Naive B cell (primary cell): ENCODE data around the gene SLC5A4. TPM values are rescaled to one million over a fixed set of nuclear protein-coding genes. Genes with fewer than 3 reads are reported as not detected.
A peak's percentile ranks its signal among the peaks of the same experiment; 100 is the strongest.

Experiments used
- ATAC-seq, 2 donors: fragments of 150-1000 bp; cut with Tn5 transposase; 2 replicates each; pipeline ENCODE4 v1.10.0; 2021; ENCODE audit warnings: low read depth in 2 of 2, mild to moderate bottlenecking in 2 of 2, moderate library complexity in 2 of 2
- DNase-seq: peaks from one replicate; pipeline ENCODE4 v3.0.0; 2022
- H3K27ac Mint-ChIP-seq, 6 donors: one replicate each; pipeline ENCODE4 v1.8.0; 2020 to 2022; ENCODE audit warnings: mild to moderate bottlenecking in 6 of 6, mixed read lengths in 6 of 6, moderate library complexity in 5 of 6, inconsistent platforms in 2 of 6
- H3K27me3 Mint-ChIP-seq, 3 donors: one replicate each; pipeline ENCODE4 v1.8.0; 2021 to 2022; ENCODE audit warnings: mixed read lengths in 3 of 3, mild to moderate bottlenecking in 1 of 3
- H3K36me3 Mint-ChIP-seq, 2 donors: one replicate each; pipeline ENCODE4 v1.8.0; 2020 to 2022; ENCODE audit warnings: mixed read lengths in 2 of 2, inconsistent platforms in 1 of 2, mild to moderate bottlenecking in 1 of 2
- H3K4me1 Mint-ChIP-seq, 3 donors: one replicate each; pipeline ENCODE4 v1.8.0; 2020 to 2022; ENCODE audit warnings: mixed read lengths in 3 of 3, inconsistent platforms in 1 of 3, mild to moderate bottlenecking in 1 of 3, moderate library complexity in 1 of 3
- H3K4me3 Mint-ChIP-seq, 8 donors: one replicate each; pipeline ENCODE4 v1.8.0; 2020 to 2022; ENCODE audit warnings: mild to moderate bottlenecking in 8 of 8, mixed read lengths in 8 of 8, moderate library complexity in 8 of 8, inconsistent platforms in 2 of 8
- H3K9me3 Mint-ChIP-seq, 7 donors: one replicate each; pipeline ENCODE4 v1.8.0; 2020 to 2022; ENCODE audit warnings: mixed read lengths in 7 of 7, mild to moderate bottlenecking in 5 of 7, inconsistent platforms in 2 of 7, moderate library complexity in 1 of 7
- polyA plus RNA-seq, 6 donors: library from polyadenylated mRNA; unstranded; fragments of 300-500 nt; fragmentation: Illumina TruSeq; gene quantifications; one replicate each; pipeline ENCODE4 v1.2.3, GENCODE V29; 2021; ENCODE audit warnings: low read depth in 6 of 6

SLC5A4 gene
- polyA plus RNA-seq, 6 donors from 2014 or later = not detected

DNA sequence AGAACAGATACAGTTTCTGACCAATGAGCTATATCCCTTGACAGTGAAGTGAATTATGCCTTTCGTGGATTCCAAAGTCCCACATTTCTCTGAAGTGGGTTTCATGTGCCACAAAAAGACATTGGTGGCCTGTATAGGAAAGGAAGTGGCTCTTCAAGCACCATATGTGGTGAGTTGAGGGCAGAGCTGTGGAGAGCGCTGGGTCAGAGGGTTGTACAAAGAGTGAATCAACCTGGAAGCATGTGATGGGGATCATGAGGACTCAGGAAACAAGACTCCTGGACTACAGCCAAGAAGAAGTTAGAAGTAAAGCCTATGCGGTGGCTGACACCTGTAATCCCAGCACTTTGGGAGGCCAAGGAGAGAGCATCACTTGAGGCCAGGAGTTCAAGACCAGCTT lies 579 bp upstream of the SLC5A4 start:
- peaks cover 4 to 59% (median 36%) of the 10 kb centered on the region in 3 donors for H3K27me3 Mint-ChIP-seq
- no peak for DNase-seq
- no peak for ATAC-seq
- no peaks in the 10 kb centered on the region for H3K4me1 Mint-ChIP-seq
- H3K9me3 Mint-ChIP-seq = peaks cover 0 to 4% (median 0%) of the 10 kb centered on the region in 7 donors
- H3K4me3 Mint-ChIP-seq = no peak overlapping the region
- peak overlapping the region in 2 of 6 donors; percentile 11 to 56 for H3K27ac Mint-ChIP-seq
- no peaks in the 10 kb centered on the region for H3K36me3 Mint-ChIP-seq

DNA sequence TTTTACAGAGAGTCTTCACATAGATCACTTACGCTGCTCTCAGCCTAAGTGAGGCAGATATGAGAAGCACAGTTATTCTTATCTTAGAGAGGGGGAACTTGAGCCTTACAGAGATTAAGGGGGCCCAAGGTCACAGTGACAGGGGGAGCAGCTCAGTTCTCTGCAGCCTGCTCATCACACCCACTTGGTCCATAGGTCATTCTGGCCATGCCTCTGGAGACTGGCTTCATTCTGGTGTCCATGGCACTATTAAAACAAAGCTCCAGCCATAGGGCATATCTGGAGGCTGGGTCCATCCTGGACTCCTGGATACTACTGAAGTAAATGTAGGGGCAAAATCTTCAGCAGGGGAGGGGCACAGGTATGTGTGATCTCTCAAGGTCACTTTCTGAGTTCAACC lies 5.9 kb downstream of the SLC5A4 start:
- no peak overlapping the region for H3K27ac Mint-ChIP-seq

GRCh38 chr22:32248276-32248675 lies 6.9 kb downstream of the SLC5A4 start:
- H3K4me1 Mint-ChIP-seq = no peaks in the 10 kb centered on the region

More for the DNA sequence above, 5.9 kb downstream of the SLC5A4 start:
- no peak for DNase-seq
- Mint-ChIP-seq H3K9me3 (peaks cover 0 to 17% (median 5%) of the 10 kb centered on the region in 7 donors), H3K4me1 (no peaks in the 10 kb centered on the region), H3K27me3 (peaks cover 27 to 60% (median 48%) of the 10 kb centered on the region in 3 donors), H3K4me3 (no peak overlapping the region), H3K36me3 (no peaks in the 10 kb centered on the region)
- no peak for ATAC-seq

GRCh38 chr22:32246166-32246565 lies 9.0 kb downstream of the SLC5A4 start:
- Mint-ChIP-seq H3K27ac (no peak overlapping the region), H3K27me3 (peaks cover 32 to 57% (median 37%) of the 10 kb centered on the region in 3 donors), H3K36me3 (no peaks in the 10 kb centered on the region), H3K9me3 (peaks cover 0 to 17% (median 5%) of the 10 kb centered on the region in 7 donors), H3K4me3 (peak overlapping the region in 1 of 8 donors; percentile 41), H3K4me1 (no peaks in the 10 kb centered on the region)
- DNase-seq (no peak), ATAC-seq (no peak)

More at GRCh38 chr22:32248276-32248675, 6.9 kb downstream of the SLC5A4 start:
- DNase-seq = no peak
- ATAC-seq = no peak
- Mint-ChIP-seq H3K4me3 (no peak overlapping the region), H3K27me3 (peaks cover 27 to 61% (median 46%) of the 10 kb centered on the region in 3 donors), H3K27ac (no peak overlapping the region), H3K9me3 (peaks cover 0 to 17% (median 5%) of the 10 kb centered on the region in 7 donors), H3K36me3 (no peaks in the 10 kb centered on the region)

- no peaks in the 10 kb centered on the region for H3K4me1 Mint-ChIP-seq
- H3K27ac Mint-ChIP-seq = no peak overlapping the region
- H3K4me3 Mint-ChIP-seq = no peak overlapping the region
- no peaks in the 10 kb centered on the region for H3K36me3 Mint-ChIP-seq
- DNase-seq = no peak
- H3K27me3 Mint-ChIP-seq = peaks cover 28 to 47% (median 40%) of the 10 kb centered on the region in 3 donors
- ATAC-seq = no peak
- H3K9me3 Mint-ChIP-seq = peaks cover 0 to 10% (median 3%) of the 10 kb centered on the region in 7 donors
Measured at GRCh38 chr22:32245042-32245441, 10.1 kb downstream of the SLC5A4 start.

DNA sequence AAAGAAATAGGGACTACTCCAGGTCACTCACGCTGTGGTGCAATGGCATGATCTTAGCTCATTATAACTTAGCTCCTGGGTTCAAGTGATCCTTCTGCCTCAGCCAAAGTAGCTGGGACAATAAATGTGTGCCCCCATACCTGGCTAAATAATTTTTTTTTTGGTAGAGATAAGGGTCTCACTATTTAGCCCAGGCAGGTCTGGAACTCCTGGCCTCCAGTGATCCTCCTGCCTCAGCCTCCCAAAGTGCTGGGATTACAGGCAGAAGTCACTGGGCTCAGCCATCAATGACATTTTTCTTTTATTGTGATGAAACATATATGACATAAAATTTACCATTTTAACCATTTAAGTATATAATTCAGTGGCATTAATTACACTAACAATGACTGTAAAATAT lies 10.6 kb downstream of the SLC5A4 start:
- H3K4me1 Mint-ChIP-seq = no peaks in the 10 kb centered on the region
- peaks cover 23 to 42% (median 35%) of the 10 kb centered on the region in 3 donors for H3K27me3 Mint-ChIP-seq
- H3K9me3 Mint-ChIP-seq = peaks cover 0 to 5% (median 0%) of the 10 kb centered on the region in 7 donors
- no peaks in the 10 kb centered on the region for H3K36me3 Mint-ChIP-seq
- DNase-seq (no peak), ATAC-seq (no peak)
- no peak overlapping the region for H3K27ac Mint-ChIP-seq
- no peak overlapping the region for H3K4me3 Mint-ChIP-seq

GRCh38 chr22:32240461-32240860 lies 14.7 kb downstream of the SLC5A4 start:
- Mint-ChIP-seq H3K36me3 (no peaks in the 10 kb centered on the region), H3K27me3 (peaks cover 22 to 27% (median 24%) of the 10 kb centered on the region in 3 donors), H3K9me3 (peaks cover 0 to 4% (median 0%) of the 10 kb centered on the region in 7 donors), H3K27ac (no peak overlapping the region), H3K4me3 (no peak overlapping the region), H3K4me1 (no peaks in the 10 kb centered on the region)
- ATAC-seq = no peak
- no peak for DNase-seq

GRCh38 chr22:32237906-32238305 lies 17.2 kb downstream of the SLC5A4 start:
- DNase-seq = no peak
- Mint-ChIP-seq H3K9me3 (peaks cover 0 to 4% (median 0%) of the 10 kb centered on the region in 7 donors), H3K27ac (peak overlapping the region in 1 of 6 donors; percentile 1), H3K36me3 (no peaks in the 10 kb centered on the region), H3K4me1 (no peaks in the 10 kb centered on the region), H3K27me3 (peaks cover 34 to 47% (median 44%) of the 10 kb centered on the region in 3 donors), H3K4me3 (no peak overlapping the region)
- ATAC-seq = no peak

DNA sequence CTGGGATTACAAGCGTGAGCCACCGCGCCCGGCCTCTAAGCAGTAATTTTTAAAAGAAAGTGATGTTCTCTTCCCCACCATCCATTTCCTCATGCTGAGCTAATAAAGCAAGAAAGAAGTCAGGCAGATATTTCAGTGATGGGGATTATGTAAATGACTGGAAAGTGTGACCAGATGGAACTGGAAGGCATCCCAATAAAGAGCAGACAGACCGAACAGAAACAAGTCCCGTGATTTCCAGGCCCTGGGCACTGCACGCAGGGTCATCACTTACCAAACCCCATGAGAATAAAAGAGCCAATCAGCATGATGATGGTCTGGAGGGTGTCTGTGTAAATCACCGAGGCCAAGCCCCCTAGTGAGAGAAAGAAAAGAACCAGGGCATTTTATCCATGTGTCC lies 18.2 kb downstream of the SLC5A4 start:
- H3K36me3 Mint-ChIP-seq = no peaks in the 10 kb centered on the region
- peaks cover 34 to 54% (median 49%) of the 10 kb centered on the region in 3 donors for H3K27me3 Mint-ChIP-seq
- H3K4me3 Mint-ChIP-seq = no peak overlapping the region
- DNase-seq (no peak), ATAC-seq (no peak)
- peaks cover 0 to 4% (median 0%) of the 10 kb centered on the region in 7 donors for H3K9me3 Mint-ChIP-seq
- no peaks in the 10 kb centered on the region for H3K4me1 Mint-ChIP-seq
- H3K27ac Mint-ChIP-seq = peak overlapping the region in 1 of 6 donors; percentile 21

GRCh38 chr22:32233091-32233490 lies 22.1 kb downstream of the SLC5A4 start:
- H3K36me3 Mint-ChIP-seq = no peaks in the 10 kb centered on the region
- ATAC-seq (no peak), DNase-seq (no peak)
- H3K9me3 Mint-ChIP-seq = no peaks in the 10 kb centered on the region
- H3K4me3 Mint-ChIP-seq = no peak overlapping the region
- no peaks in the 10 kb centered on the region for H3K4me1 Mint-ChIP-seq
- H3K27ac Mint-ChIP-seq = no peak overlapping the region
- H3K27me3 Mint-ChIP-seq = peaks cover 32 to 66% (median 59%) of the 10 kb centered on the region in 3 donors

DNA sequence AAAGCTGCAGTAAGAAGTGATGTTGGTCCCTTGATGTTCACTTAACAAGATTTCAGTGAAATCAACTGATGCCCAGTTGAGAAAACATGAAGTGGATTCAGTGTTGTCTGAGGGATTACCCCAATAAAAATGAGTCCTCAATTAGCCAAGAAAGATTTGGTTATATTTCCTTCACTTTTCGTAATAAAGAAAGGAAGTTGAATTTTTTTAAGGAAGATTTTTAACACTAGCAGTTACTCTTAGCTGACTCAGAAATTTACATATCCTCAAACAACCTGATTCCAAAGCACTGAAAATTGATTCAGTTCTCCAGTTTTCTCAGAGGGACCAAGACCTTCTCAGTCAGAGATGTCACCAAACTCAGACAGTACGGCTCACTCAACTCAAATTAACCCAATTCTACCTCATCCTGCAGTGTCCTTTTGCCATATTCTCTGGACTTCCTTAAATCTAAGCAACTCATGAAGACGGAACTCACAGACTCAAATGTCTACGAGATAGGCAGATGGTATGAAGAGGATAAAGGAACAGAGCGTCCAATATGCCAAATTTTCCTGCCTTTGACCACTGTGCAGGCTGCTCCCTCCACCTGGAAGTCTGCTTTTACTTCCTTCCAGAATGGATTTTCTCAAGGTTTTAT lies 22.8 kb downstream of the SLC5A4 start:
- no peaks in the 10 kb centered on the region for H3K4me1 Mint-ChIP-seq
- H3K9me3 Mint-ChIP-seq = no peaks in the 10 kb centered on the region
- DNase-seq = no peak
- peak overlapping the region in 1 of 6 donors; percentile 12 for H3K27ac Mint-ChIP-seq
- peaks cover 32 to 61% (median 57%) of the 10 kb centered on the region in 3 donors for H3K27me3 Mint-ChIP-seq
- no peak for ATAC-seq
- H3K4me3 Mint-ChIP-seq = no peak overlapping the region
- H3K36me3 Mint-ChIP-seq = no peaks in the 10 kb centered on the region

- Mint-ChIP-seq H3K9me3 (no peaks in the 10 kb centered on the region), H3K36me3 (no peaks in the 10 kb centered on the region), H3K4me3 (no peak overlapping the region), H3K4me1 (no peaks in the 10 kb centered on the region), H3K27me3 (peaks cover 37 to 56% (median 40%) of the 10 kb centered on the region in 3 donors), H3K27ac (no peak overlapping the region)
- ATAC-seq (no peak), DNase-seq (no peak)
Measured at GRCh38 chr22:32226326-32227104, 28.6 kb downstream of the SLC5A4 start.

DNA sequence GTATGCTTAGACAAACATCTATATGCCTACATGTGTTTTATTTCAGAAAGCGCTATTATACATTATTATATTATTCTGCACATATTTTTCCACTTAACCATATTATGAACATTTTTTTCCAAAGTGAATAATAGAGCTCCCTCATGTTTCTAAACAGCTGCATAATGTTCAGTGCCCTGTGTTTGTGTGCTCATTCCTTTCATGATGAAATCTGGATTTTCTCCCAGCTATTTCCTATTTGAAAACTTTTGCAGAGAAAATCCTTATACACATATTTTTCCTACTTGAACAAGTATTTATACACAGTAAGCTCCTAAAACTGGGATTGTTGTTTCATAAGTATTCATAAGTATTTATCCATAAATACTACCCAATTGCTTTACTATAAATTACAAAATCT lies 32.2 kb downstream of the SLC5A4 start:
- H3K4me1 Mint-ChIP-seq = no peaks in the 10 kb centered on the region
- no peak for ATAC-seq
- H3K4me3 Mint-ChIP-seq = no peak overlapping the region

GRCh38 chr22:32219026-32219425 lies 36.1 kb downstream of the SLC5A4 start:
- H3K36me3 Mint-ChIP-seq = no peaks in the 10 kb centered on the region
- ATAC-seq = no peak

More for the DNA sequence above, 32.2 kb downstream of the SLC5A4 start:
- H3K27me3 Mint-ChIP-seq = peaks cover 20 to 32% (median 24%) of the 10 kb centered on the region in 3 donors
- no peaks in the 10 kb centered on the region for H3K36me3 Mint-ChIP-seq
- no peaks in the 10 kb centered on the region for H3K9me3 Mint-ChIP-seq
- no peak overlapping the region for H3K27ac Mint-ChIP-seq
- no peak for DNase-seq

More at GRCh38 chr22:32219026-32219425, 36.1 kb downstream of the SLC5A4 start:
- Mint-ChIP-seq H3K4me1 (no peaks in the 10 kb centered on the region), H3K27ac (no peak overlapping the region), H3K9me3 (peaks cover 0 to 3% (median 0%) of the 10 kb centered on the region in 7 donors), H3K27me3 (peaks cover 19 to 30% (median 24%) of the 10 kb centered on the region in 3 donors), H3K4me3 (no peak overlapping the region)
- no peak for DNase-seq
